ENCODE data around the gene GHRHR.

The GHRHR gene

DNA sequence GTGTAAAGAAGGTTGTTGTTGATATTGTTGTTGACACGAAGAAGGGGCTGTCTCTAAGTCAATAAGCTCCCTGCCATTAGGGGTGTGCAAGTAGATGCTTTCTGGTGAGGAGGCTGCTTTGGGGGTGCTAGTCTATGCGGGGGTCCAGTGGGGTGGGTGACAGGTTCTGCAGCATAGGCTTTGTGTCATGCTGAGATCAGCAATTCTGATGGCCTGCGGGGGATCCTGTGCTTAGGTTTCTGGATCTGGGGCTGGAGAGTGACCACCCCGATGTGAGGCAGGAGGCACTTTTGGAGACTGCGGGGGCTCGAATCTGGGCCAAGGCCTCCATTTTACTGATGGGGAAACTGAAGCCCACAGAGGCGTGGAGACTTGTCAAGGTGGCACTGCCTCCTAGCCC lies 47.0 kb upstream of the GHRHR start:
- H3K27me3 ChIP-seq = no peaks in the 10 kb centered on the region
- peak overlapping the region; percentile 87 to 92 for H3K27ac ChIP-seq
- no peak for DNase-seq
- intact Hi-C loops (cut with DNase I; ENCODE audit: low total_unique reads) = loop anchor here (2.0 kb wide), 1 partner anchor 104 kb away; no protein-coding TSS in a partner anchor
- H3K36me3 ChIP-seq = peaks cover 0 to 3% (median 0%) of the 10 kb centered on the region in 3 donors
- H3K4me1 ChIP-seq = peaks cover 0 to 100% (median 91%) of the 10 kb centered on the region in 4 donors
- TF ChIP-seq, protein P1, sequence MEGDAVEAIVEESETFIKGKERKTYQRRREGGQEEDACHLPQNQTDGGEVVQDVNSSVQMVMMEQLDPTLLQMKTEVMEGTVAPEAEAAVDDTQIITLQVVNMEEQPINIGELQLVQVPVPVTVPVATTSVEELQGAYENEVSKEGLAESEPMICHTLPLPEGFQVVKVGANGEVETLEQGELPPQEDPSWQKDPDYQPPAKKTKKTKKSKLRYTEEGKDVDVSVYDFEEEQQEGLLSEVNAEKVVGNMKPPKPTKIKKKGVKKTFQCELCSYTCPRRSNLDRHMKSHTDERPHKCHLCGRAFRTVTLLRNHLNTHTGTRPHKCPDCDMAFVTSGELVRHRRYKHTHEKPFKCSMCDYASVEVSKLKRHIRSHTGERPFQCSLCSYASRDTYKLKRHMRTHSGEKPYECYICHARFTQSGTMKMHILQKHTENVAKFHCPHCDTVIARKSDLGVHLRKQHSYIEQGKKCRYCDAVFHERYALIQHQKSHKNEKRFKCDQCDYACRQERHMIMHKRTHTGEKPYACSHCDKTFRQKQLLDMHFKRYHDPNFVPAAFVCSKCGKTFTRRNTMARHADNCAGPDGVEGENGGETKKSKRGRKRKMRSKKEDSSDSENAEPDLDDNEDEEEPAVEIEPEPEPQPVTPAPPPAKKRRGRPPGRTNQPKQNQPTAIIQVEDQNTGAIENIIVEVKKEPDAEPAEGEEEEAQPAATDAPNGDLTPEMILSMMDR (IDR thresholded peaks at IDR 0.05) = no peak
- H3K4me3 ChIP-seq = peak overlapping the region; percentile 56 to 59
- no peaks in the 10 kb centered on the region for H3K9me3 ChIP-seq

DNA sequence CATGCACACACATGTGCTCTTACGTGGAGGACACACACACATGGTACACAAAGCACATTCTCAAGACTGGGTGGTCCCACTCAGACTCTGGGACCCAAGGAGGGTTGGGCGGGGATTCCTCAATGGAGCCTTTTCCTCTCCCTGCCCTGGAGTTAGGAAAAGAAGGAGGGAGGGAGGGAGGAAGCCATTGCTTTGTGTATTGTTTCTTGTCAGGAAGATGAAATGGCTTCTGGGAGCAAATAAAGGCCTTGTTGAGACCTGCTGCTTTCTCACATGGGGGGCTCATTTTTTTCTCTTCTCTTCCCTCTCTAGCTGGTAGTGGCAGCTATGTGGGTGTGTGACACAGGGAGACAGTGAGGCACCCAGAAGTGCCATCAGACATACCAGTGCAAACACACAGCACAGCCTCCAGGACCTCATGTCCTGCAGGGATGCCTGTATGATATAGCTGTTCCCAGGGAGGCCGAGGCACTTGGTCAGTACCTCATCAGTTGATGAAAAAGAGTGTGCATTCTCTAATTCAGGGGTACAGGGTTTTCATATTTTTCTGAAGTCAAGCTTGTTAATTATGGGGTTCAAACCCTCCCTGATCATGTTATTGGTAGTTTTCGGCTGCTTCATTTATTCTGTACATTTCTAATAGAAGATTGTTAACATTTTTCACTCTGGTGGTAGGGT lies 46.4 kb upstream of the GHRHR start:
- Histone ChIP-seq H3K9me3 (no peaks in the 10 kb centered on the region), H3K4me3 (peak overlapping the region in 1 of 2 donors; percentile 59), H3K36me3 (peaks cover 1 to 9% (median 5%) of the 10 kb centered on the region in 3 donors), H3K27ac (peak overlapping the region; percentile 87 to 92), H3K4me1 (peaks cover 0 to 100% (median 91%) of the 10 kb centered on the region in 4 donors), H3K27me3 (no peaks in the 10 kb centered on the region)
- intact Hi-C loops (cut with DNase I; ENCODE audit: low total_unique reads) = loop anchor here (2.0 kb wide), 1 partner anchor 105 kb away; no protein-coding TSS in a partner anchor
- peak in 1 of 2 donors; percentile 43 for DNase-seq
- TF ChIP-seq, protein P1 (IDR thresholded peaks at IDR 0.05) = no peak

DNA sequence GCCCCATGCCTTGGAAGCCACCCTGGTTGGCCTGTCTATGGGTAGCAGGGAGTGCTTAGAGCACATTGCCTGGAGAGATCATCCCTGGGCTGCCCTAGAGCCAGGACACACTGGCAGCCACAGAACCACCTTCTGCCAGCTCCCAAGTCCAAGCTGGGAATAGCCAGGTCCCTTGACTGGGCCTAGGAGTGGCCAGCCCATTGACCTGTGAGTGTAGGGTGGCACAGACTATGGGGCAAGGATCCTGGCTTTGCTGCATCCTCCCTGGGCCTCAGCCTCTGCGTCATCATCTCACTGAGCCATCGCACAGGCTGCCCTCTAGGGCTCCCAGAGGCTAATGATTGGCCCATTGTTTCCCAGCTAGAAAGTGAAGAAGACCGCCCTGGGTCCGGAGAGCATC lies 45.1 kb upstream of the GHRHR start:
- Histone ChIP-seq H3K27me3 (no peaks in the 10 kb centered on the region), H3K4me1 (peaks cover 0 to 87% (median 80%) of the 10 kb centered on the region in 4 donors), H3K27ac (peak overlapping the region; percentile 87 to 92), H3K36me3 (peaks cover 7 to 22% (median 18%) of the 10 kb centered on the region in 3 donors), H3K9me3 (no peaks in the 10 kb centered on the region), H3K4me3 (no peak overlapping the region)
- TF ChIP-seq, protein P1 (IDR thresholded peaks at IDR 0.05) = no peak
- peak; percentile 24 to 85 for DNase-seq
- intact Hi-C loops (cut with DNase I; ENCODE audit: low total_unique reads) = no loop called here

DNA sequence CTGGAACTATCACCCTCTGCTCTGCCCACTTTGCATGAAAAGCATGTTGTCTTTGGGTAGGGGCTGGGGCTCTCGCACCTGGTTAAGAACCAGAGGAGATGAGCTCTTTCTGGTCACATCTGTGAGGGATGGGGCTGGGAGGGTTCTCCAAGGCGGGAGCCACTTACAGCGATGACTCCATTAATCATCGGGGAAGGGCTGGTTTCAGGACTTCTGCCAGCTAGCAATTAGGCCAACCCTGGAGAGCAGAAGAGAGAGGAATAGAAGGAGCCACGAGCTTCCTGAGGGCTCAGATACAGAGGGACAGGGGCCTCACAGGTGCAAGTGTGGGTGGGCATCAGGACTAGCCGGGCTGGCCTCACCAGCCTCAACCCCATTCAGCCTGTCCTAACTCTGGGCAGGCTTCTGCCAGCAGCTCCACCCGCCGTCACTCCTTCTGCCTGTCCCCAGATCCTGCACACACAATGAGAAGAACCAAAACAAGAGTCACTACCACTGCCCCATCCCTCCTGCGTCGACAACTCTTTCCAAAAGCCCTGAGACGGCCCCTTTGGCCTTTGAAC lies 43.7 kb upstream of the GHRHR start:
- Histone ChIP-seq H3K27me3 (no peaks in the 10 kb centered on the region), H3K9me3 (no peaks in the 10 kb centered on the region), H3K4me3 (no peak overlapping the region), H3K36me3 (peaks cover 21 to 37% (median 32%) of the 10 kb centered on the region in 3 donors), H3K27ac (peak overlapping the region; percentile 87 to 92), H3K4me1 (peaks cover 0 to 73% (median 67%) of the 10 kb centered on the region in 4 donors)
- TF ChIP-seq, protein P1 (IDR thresholded peaks at IDR 0.05) = no peak
- peak; percentile 36 to 75 for DNase-seq
- intact Hi-C loops (cut with DNase I; ENCODE audit: low total_unique reads) = loop anchor here (5.0 kb wide), 1 partner anchor 168 kb away; the partner anchor contains the start of gene INMT

DNA sequence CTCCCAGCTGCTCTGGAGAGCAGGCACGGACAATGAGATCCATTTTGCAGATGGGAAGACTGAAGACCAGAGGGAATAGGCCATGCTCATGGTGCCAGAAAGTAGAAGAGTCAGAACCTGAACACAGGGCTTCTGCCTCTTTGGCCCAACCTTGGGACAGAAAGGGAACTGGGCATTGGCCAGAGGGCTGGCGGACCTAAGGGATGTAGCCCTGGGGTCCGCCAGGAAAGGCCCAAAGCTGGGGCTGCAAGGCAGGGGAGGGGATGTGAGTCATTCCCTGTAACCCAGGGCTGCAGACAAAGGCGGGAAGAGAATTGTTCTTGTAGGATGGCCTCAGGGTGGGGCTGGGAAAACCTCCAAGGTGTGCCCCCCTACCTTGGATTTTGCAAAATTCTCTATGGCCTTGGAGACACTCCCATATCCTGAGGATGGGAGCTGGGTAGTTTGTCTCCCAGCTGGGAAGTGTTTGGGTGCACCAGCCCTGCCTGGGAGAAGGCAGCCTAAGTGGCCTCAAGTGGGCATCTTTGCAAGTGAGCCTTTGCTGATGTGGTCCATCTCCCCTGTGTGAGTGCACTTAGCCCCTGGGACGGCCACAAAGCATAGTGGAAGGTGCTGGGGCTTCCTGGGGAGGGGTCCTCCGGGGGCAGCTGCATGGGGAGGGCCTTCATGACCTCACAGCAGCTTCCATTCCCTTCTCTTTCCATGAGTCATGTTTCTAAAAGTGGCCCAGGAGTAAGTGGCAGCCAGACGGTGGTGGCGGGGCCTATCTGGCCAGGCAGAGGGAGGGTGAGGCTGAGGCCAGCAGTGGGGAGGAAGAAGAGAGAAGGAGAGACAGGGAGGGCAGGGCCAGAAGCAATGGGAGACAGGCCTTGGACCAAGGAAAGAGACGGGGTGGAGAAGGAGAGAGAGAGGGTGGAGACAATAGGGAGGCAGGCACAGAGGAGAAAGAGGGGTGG lies 42.9 kb upstream of the GHRHR start:
- Histone ChIP-seq H3K36me3 (peaks cover 29 to 44% (median 40%) of the 10 kb centered on the region in 3 donors), H3K27ac (peak overlapping the region; percentile 87 to 92), H3K4me3 (no peak overlapping the region), H3K27me3 (no peaks in the 10 kb centered on the region), H3K4me1 (peaks cover 0 to 65% (median 59%) of the 10 kb centered on the region in 4 donors), H3K9me3 (no peaks in the 10 kb centered on the region)
- TF ChIP-seq, protein P1 (IDR thresholded peaks at IDR 0.05) = no peak
- peak; percentile 70 to 90 for DNase-seq
- intact Hi-C loops (cut with DNase I; ENCODE audit: low total_unique reads) = loop anchor here (5.0 kb wide), 1 partner anchor 169 kb away; the partner anchor contains the start of gene INMT
